HepG2 (cell line): Measurements from ENCODE around the gene TNNT1. TPM values are rescaled to one million over a fixed set of nuclear protein-coding genes. Genes with fewer than 3 reads are reported as not detected.

ENCODE experiments used
- ADNP ChIP-seq: sonication (generic); formaldehyde crosslinking; IDR thresholded peaks from 2 replicates; pipeline ENCODE4 v1.4.0; 2020; ENCODE audit warnings: missing genetic modification reagents
- KDM5B ChIP-seq: sonication (generic); formaldehyde crosslinking; IDR thresholded peaks from 2 replicates; pipeline ENCODE4 v1.4.0; 2020; ENCODE audit warnings: missing genetic modification reagents, mild to moderate bottlenecking, borderline replicate concordance
- NFE2L2 ChIP-seq: fragments of 150-350 bp; IDR thresholded peaks from 2 replicates; pipeline ENCODE4 v1.6.1; 2014; ENCODE audit warnings: low read length
- SP2 ChIP-seq: sonication (generic); formaldehyde crosslinking; IDR thresholded peaks from 2 replicates; pipeline ENCODE4 v1.5.1; 2020; ENCODE audit warnings: mild to moderate bottlenecking, missing genetic modification reagents
- XRCC5 ChIP-seq: fragments of 200-400 bp; formaldehyde crosslinking; optimal IDR thresholded peaks from 2 replicates; pipeline ENCODE3; 2017; ENCODE audit warnings: mild to moderate bottlenecking, low read length
- ZFP62 ChIP-seq: sonication (generic); formaldehyde crosslinking; IDR thresholded peaks from 2 replicates; pipeline ENCODE4 v1.4.0; 2020; ENCODE audit warnings: missing genetic modification reagents
- ZNF317 ChIP-seq: sonication (generic); formaldehyde crosslinking; IDR thresholded peaks from 2 replicates; pipeline ENCODE4 v1.5.0; 2020; ENCODE audit warnings: mild to moderate bottlenecking, missing genetic modification reagents
- ZNF605 ChIP-seq: sonication (generic); formaldehyde crosslinking; IDR thresholded peaks from 2 replicates; pipeline ENCODE4 v1.8.0; 2022; ENCODE audit warnings: mild to moderate bottlenecking, missing genetic modification reagents
- polyA plus RNA-seq, 8 experiments: library from polyadenylated mRNA; depleted of rRNA in 3 of 8; stranded (reverse) in 7 of 8; unstranded in 1 of 8; fragments of >200 nt; fragmentation: Illumina TruSeq in 4 of 8; extraction: Trizol in 4 of 8; gene quantifications; 2 replicates each; pipeline versions ENCODE4 v1.2.1 to v1.2.3, GENCODE V29; 2011 to 2016; ENCODE audit warnings: low read depth in 4 of 8, missing spikeins in 1 of 8, mixed read lengths in 1 of 8; ENCODE audit not compliant: insufficient read depth in 1 of 8
- total RNA-seq, 5 experiments: library from RNA; depleted of rRNA; stranded (reverse); fragments of >200 nt; fragmentation: Illumina TruSeq; extraction: Trizol; gene quantifications; 2 replicates each; pipeline ENCODE4 v1.2.3, GENCODE V29; 2016; ENCODE audit warnings: low read depth in 1 of 5
- TF ChIP-seq, protein P1 (sequence below): sonication (generic); formaldehyde crosslinking; IDR thresholded peaks from 2 replicates; pipeline ENCODE4 v1.4.0; 2020; ENCODE audit warnings: mild to moderate bottlenecking, missing genetic modification reagents, borderline replicate concordance
- TF ChIP-seq, protein P2 (sequence below): sonication (generic); formaldehyde crosslinking; IDR thresholded peaks from 2 replicates; pipeline ENCODE4 v1.4.0; 2020; ENCODE audit warnings: missing genetic modification reagents
- TF ChIP-seq, protein P3 (sequence below): sonication (generic); formaldehyde crosslinking; IDR thresholded peaks from 2 replicates; pipeline ENCODE4 v1.4.0; 2020; ENCODE audit warnings: missing genetic modification reagents
- TF ChIP-seq, protein P4 (sequence below): sonication (generic); formaldehyde crosslinking; IDR thresholded peaks from 2 replicates; pipeline ENCODE4 v1.5.0; 2020; ENCODE audit warnings: mild to moderate bottlenecking, missing genetic modification reagents, borderline replicate concordance

TNNT1 gene
- total and polyA plus RNA-seq, 2 of the 13 experiments (the other 11 are each of a cell fraction or from before 2014, with no cell fraction given), result 1.3 to 2.4 TPM

DNA sequence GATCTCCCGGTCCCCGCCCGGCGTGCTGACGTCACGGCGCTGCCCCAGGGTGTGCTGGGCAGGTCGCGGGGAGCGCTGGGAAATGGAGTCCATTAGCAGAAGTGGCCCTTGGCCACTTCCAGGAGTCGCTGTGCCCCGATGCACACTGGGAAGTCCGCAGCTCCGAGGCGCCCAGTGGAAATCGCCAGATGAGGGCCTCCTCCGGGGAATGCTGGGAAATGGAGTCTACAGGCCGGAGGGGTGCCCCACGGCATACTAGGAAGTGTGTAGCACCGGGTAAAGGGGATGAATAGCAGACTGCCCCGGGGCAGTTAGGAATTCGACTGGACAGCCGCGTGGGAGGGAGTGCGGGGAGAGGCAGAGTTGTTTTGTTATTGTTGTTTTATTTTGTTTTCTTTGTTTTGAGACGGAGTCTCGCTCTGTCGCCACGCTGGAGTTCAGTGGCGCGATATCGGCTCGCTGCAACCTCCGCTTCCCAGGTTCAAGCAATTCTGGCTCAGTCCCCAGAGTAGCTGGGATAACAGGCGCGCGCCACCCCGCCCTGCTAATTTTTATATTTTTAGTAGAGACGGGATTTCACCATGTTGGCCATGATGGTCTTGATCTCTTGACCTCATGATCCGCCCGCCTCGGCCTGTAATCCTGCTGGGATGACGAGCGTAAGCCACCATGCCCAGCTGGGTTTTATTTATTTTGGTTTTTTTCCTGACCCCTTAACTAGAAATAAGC is 31.2 kb downstream of the TNNT1 start (continued):
- TF ChIP-seq, protein P1, sequence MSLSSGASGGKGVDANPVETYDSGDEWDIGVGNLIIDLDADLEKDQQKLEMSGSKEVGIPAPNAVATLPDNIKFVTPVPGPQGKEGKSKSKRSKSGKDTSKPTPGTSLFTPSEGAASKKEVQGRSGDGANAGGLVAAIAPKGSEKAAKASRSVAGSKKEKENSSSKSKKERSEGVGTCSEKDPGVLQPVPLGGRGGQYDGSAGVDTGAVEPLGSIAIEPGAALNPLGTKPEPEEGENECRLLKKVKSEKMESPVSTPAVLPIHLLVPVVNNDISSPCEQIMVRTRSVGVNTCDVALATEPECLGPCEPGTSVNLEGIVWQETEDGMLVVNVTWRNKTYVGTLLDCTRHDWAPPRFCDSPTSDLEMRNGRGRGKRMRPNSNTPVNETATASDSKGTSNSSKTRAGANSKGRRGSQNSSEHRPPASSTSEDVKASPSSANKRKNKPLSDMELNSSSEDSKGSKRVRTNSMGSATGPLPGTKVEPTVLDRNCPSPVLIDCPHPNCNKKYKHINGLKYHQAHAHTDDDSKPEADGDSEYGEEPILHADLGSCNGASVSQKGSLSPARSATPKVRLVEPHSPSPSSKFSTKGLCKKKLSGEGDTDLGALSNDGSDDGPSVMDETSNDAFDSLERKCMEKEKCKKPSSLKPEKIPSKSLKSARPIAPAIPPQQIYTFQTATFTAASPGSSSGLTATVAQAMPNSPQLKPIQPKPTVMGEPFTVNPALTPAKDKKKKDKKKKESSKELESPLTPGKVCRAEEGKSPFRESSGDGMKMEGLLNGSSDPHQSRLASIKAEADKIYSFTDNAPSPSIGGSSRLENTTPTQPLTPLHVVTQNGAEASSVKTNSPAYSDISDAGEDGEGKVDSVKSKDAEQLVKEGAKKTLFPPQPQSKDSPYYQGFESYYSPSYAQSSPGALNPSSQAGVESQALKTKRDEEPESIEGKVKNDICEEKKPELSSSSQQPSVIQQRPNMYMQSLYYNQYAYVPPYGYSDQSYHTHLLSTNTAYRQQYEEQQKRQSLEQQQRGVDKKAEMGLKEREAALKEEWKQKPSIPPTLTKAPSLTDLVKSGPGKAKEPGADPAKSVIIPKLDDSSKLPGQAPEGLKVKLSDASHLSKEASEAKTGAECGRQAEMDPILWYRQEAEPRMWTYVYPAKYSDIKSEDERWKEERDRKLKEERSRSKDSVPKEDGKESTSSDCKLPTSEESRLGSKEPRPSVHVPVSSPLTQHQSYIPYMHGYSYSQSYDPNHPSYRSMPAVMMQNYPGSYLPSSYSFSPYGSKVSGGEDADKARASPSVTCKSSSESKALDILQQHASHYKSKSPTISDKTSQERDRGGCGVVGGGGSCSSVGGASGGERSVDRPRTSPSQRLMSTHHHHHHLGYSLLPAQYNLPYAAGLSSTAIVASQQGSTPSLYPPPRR (CRISPR knock-in tag), result no peak
- TF ChIP-seq ZNF317 (peak; percentile 61), ZFP62 (CRISPR knock-in tag) (no peak), KDM5B (CRISPR knock-in tag) (peak; percentile 40; the same call in 1 of the 2 replicates), ZNF605 (CRISPR knock-in tag) (peak; percentile 59), ADNP (no peak), SP2 (no peak), NFE2L2 (no peak), XRCC5 (peak; percentile 47)
- TF ChIP-seq, protein P2, sequence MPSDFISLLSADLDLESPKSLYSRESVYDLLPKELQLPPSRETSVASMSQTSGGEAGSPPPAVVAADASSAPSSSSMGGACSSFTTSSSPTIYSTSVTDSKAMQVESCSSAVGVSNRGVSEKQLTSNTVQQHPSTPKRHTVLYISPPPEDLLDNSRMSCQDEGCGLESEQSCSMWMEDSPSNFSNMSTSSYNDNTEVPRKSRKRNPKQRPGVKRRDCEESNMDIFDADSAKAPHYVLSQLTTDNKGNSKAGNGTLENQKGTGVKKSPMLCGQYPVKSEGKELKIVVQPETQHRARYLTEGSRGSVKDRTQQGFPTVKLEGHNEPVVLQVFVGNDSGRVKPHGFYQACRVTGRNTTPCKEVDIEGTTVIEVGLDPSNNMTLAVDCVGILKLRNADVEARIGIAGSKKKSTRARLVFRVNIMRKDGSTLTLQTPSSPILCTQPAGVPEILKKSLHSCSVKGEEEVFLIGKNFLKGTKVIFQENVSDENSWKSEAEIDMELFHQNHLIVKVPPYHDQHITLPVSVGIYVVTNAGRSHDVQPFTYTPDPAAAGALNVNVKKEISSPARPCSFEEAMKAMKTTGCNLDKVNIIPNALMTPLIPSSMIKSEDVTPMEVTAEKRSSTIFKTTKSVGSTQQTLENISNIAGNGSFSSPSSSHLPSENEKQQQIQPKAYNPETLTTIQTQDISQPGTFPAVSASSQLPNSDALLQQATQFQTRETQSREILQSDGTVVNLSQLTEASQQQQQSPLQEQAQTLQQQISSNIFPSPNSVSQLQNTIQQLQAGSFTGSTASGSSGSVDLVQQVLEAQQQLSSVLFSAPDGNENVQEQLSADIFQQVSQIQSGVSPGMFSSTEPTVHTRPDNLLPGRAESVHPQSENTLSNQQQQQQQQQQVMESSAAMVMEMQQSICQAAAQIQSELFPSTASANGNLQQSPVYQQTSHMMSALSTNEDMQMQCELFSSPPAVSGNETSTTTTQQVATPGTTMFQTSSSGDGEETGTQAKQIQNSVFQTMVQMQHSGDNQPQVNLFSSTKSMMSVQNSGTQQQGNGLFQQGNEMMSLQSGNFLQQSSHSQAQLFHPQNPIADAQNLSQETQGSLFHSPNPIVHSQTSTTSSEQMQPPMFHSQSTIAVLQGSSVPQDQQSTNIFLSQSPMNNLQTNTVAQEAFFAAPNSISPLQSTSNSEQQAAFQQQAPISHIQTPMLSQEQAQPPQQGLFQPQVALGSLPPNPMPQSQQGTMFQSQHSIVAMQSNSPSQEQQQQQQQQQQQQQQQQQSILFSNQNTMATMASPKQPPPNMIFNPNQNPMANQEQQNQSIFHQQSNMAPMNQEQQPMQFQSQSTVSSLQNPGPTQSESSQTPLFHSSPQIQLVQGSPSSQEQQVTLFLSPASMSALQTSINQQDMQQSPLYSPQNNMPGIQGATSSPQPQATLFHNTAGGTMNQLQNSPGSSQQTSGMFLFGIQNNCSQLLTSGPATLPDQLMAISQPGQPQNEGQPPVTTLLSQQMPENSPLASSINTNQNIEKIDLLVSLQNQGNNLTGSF (CRISPR knock-in tag), result peak; percentile 55; the same call in 1 of the 2 replicates
- TF ChIP-seq, protein P3, sequence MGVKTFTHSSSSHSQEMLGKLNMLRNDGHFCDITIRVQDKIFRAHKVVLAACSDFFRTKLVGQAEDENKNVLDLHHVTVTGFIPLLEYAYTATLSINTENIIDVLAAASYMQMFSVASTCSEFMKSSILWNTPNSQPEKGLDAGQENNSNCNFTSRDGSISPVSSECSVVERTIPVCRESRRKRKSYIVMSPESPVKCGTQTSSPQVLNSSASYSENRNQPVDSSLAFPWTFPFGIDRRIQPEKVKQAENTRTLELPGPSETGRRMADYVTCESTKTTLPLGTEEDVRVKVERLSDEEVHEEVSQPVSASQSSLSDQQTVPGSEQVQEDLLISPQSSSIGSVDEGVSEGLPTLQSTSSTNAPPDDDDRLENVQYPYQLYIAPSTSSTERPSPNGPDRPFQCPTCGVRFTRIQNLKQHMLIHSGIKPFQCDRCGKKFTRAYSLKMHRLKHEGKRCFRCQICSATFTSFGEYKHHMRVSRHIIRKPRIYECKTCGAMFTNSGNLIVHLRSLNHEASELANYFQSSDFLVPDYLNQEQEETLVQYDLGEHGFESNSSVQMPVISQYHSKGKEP (CRISPR knock-in tag), result peak; percentile 12; the same call in 1 of the 2 replicates
- TF ChIP-seq, protein P4, sequence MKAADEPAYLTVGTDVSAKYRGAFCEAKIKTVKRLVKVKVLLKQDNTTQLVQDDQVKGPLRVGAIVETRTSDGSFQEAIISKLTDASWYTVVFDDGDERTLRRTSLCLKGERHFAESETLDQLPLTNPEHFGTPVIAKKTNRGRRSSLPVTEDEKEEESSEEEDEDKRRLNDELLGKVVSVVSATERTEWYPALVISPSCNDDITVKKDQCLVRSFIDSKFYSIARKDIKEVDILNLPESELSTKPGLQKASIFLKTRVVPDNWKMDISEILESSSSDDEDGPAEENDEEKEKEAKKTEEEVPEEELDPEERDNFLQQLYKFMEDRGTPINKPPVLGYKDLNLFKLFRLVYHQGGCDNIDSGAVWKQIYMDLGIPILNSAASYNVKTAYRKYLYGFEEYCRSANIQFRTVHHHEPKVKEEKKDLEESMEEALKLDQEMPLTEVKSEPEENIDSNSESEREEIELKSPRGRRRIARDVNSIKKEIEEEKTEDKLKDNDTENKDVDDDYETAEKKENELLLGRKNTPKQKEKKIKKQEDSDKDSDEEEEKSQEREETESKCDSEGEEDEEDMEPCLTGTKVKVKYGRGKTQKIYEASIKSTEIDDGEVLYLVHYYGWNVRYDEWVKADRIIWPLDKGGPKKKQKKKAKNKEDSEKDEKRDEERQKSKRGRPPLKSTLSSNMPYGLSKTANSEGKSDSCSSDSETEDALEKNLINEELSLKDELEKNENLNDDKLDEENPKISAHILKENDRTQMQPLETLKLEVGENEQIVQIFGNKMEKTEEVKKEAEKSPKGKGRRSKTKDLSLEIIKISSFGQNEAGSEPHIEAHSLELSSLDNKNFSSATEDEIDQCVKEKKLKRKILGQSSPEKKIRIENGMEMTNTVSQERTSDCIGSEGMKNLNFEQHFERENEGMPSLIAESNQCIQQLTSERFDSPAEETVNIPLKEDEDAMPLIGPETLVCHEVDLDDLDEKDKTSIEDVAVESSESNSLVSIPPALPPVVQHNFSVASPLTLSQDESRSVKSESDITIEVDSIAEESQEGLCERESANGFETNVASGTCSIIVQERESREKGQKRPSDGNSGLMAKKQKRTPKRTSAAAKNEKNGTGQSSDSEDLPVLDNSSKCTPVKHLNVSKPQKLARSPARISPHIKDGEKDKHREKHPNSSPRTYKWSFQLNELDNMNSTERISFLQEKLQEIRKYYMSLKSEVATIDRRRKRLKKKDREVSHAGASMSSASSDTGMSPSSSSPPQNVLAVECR (CRISPR knock-in tag), result peak; percentile 47; the same call in 1 of the 2 replicates
